Fibroblast of the aortic adventitia (primary cell): ENCODE data around the gene IRF7. TPM values are rescaled to one million over a fixed set of nuclear protein-coding genes. Genes with fewer than 3 reads are reported as not detected.

Experiments
- DNase-seq: peaks from one replicate; pipeline ENCODE4 v3.0.0-alpha.2; 2010; ENCODE audit warnings: low read depth
- H3K4me3 ChIP-seq: 2 replicates; pipeline ENCODE4 v1.5.1; 2011; ENCODE audit warnings: low read depth, mild to moderate bottlenecking, control low read depth, low read length, moderate library complexity
- CTCF ChIP-seq: IDR thresholded peaks from 2 replicates; pipeline ENCODE4 v1.5.1; 2011; ENCODE audit warnings: mild to moderate bottlenecking, low read length, control low read depth, inconsistent platforms; ENCODE audit not compliant: insufficient read depth
- total RNA-seq: library from RNA; depleted of rRNA; stranded (reverse); fragments of >200 nt; gene quantifications from 2 replicates; pipeline ENCODE4 v1.2.3, GENCODE V29; 2012; ENCODE audit warnings: low replicate concordance

The IRF7 gene
- total RNA-seq, 1 donor, result 6.8 TPM

DNA sequence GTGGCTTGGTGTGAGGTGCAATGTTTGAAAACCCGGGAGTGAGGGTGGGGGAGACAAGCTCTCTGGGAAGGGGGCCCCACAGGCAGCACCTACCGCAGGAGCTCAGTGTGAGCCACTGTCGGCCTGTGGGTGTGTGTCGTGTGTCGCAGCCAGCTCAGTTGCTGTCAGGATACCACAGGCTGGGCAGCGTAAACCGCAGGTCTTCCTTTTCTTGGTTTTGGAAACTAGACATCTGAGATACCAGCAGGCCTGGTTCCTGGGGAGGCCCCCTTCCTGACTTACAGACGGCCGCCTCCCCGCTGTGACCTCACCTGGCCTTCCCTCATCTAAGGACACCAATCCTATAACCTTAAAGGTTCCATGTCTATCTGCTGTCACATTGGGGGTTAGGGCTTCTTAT, 19.4 kb downstream of the IRF7 start:
- H3K4me3 ChIP-seq, result no peak overlapping the region
- no peak for TF ChIP-seq CTCF
- no peak for DNase-seq

DNA sequence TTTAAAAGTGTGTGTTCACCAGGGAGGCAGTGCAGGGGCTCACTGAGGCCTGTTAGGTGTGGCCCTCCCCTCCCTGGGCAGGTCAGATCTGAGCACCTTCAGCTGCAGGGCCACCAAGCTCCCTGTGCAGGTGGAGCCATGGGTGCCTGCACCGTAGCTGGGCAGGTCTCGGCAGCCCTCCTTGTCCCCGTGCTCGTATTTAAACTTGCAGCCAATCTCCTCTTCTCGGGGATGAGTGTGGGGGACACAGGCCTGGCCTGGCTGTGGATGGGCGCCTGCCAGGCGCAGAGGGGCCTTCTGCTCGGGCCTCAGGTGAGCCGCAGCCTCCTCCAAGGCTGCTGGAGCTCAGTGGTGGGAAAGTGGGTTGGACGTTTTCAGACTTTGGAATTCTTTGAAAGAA, 20.4 kb downstream of the IRF7 start:
- TF ChIP-seq CTCF, result no peak
- DNase-seq, result no peak
- H3K4me3 ChIP-seq, result no peak overlapping the region

DNA sequence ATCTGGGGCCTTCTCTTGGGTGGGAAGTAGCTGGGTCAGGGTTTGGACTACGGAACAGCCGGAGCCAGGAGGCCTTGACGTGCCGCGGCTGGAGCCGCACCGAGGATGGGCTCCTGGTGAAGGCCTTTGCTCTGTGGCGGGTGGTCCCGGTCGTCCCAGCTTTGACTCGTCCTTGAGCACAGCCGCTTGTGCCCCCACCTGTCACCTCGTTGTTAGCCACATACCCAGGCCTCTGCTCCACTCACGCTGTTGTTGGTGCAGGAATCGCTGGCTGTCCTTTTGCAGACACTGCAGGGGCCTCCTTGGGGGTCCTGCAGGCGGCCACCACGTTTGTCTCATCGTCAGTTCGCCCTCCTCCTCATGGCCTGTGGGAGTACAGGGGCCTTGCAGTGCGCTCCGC, 22.4 kb downstream of the IRF7 start:
- DNase-seq, result no peak
- TF ChIP-seq CTCF, result no peak
- H3K4me3 ChIP-seq, result no peak overlapping the region

DNA sequence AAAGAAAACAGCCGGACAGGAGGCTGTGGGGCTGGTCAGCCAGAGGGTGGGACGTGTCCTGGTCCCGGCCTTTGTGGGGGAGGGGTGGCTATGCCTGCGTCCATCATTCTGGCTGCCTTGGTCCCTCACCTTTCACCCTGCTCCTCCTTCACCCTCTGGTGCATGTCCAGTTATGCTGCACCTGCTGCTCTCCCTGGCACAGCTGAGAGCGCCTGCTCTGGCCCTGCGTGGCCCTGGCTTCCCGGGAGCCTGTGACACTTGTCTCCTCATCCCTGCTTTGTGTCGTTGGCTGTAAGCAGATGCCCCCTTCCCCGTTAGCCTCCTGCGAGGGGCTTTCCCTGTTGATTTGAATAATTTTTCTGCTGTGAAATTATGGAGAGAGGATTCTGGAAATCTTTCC, 22.8 kb downstream of the IRF7 start:
- DNase-seq, result no peak
- H3K4me3 ChIP-seq, result no peak overlapping the region
- no peak for TF ChIP-seq CTCF

DNA sequence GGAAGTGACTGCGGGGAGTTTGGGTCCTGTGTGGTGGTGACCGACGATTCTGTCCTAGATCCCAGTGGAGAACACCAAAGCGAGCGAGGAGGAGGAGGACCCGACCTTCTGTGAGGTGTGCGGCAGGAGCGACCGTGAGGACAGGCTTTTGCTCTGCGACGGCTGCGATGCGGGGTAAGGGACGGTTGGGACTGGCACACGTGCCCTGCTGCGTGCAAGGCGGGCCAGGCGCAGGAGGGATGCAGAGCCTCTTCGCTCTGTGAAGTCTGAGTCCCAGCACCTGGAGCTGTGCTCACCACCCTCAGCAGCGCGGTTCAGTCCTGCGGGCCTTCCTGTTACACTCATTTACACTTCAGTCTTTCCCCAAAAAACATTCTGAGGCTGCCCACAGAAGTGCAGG, 23.2 kb downstream of the IRF7 start:
- TF ChIP-seq CTCF, result no peak

GRCh38 chr11:590997-591396, 24.8 kb downstream of the IRF7 start:
- no peak overlapping the region for H3K4me3 ChIP-seq
- no peak for DNase-seq
- TF ChIP-seq CTCF, result no peak

More for the DNA sequence above, 23.2 kb downstream of the IRF7 start:
- DNase-seq, result no peak
- no peak overlapping the region for H3K4me3 ChIP-seq

- H3K4me3 ChIP-seq, result no peak overlapping the region
- DNase-seq, result no peak
- no peak for TF ChIP-seq CTCF
These were observed 26.0 kb downstream of the IRF7 start for GRCh38 chr11:589798-590197.
